Fibroblast of the aortic adventitia (primary cell): ENCODE measurements around the gene TMEM207. TPM values are rescaled to one million over a fixed set of nuclear protein-coding genes. Genes with fewer than 3 reads are reported as not detected.

Source experiments
- DNase-seq: peaks from one replicate; pipeline ENCODE4 v3.0.0-alpha.2; 2010; ENCODE audit warnings: low read depth
- H3K4me3 ChIP-seq: 2 replicates; pipeline ENCODE4 v1.5.1; 2011; ENCODE audit warnings: low read depth, mild to moderate bottlenecking, control low read depth, low read length, moderate library complexity
- CTCF ChIP-seq: IDR thresholded peaks from 2 replicates; pipeline ENCODE4 v1.5.1; 2011; ENCODE audit warnings: mild to moderate bottlenecking, low read length, control low read depth, inconsistent platforms; ENCODE audit not compliant: insufficient read depth
- total RNA-seq: library from RNA; depleted of rRNA; stranded (reverse); fragments of >200 nt; gene quantifications from 2 replicates; pipeline ENCODE4 v1.2.3, GENCODE V29; 2012; ENCODE audit warnings: low replicate concordance

Gene TMEM207
- total RNA-seq, 1 donor, result not detected

- DNase-seq, result no peak
- no peak overlapping the region for H3K4me3 ChIP-seq
Measured at GRCh38 chr3:190494907-190495306, 45.2 kb upstream of the TMEM207 start.

GRCh38 chr3:190492966-190493365 lies 43.3 kb upstream of the TMEM207 start:
- no peak for DNase-seq
- TF ChIP-seq CTCF, result no peak
- H3K4me3 ChIP-seq, result no peak overlapping the region

More at GRCh38 chr3:190494907-190495306, 45.2 kb upstream of the TMEM207 start:
- TF ChIP-seq CTCF, result no peak

GRCh38 chr3:190492129-190492528 lies 42.4 kb upstream of the TMEM207 start:
- no peak for DNase-seq
- no peak for TF ChIP-seq CTCF
- H3K4me3 ChIP-seq, result no peak overlapping the region

- no peak overlapping the region for H3K4me3 ChIP-seq
- no peak for DNase-seq
- no peak for TF ChIP-seq CTCF
Measured at GRCh38 chr3:190491533-190492054, 41.9 kb upstream of the TMEM207 start.

GRCh38 chr3:190486908-190487607 lies 37.4 kb upstream of the TMEM207 start:
- DNase-seq, result no peak
- TF ChIP-seq CTCF, result no peak
- H3K4me3 ChIP-seq, result no peak overlapping the region

- DNase-seq, result no peak
- H3K4me3 ChIP-seq, result no peak overlapping the region
- no peak for TF ChIP-seq CTCF
Measured at GRCh38 chr3:190486533-190486864, 36.8 kb upstream of the TMEM207 start.
